Ureter (tissue), 1 donor: ENCODE data around the gene PTPRA. TPM values are rescaled to one million over a fixed set of nuclear protein-coding genes. Genes with fewer than 3 reads are reported as not detected.

ENCODE experiments used
- DNase-seq: peaks from one replicate; pipeline ENCODE4 v3.0.0-alpha.2; 2020; ENCODE audit warnings: low spot score
- total RNA-seq: library from RNA; stranded (reverse); gene quantifications from one replicate; pipeline ENCODE4 v1.2.4, GENCODE V29; 2023
- donor health status: DM: yes; HTN: yes; CAD: no.

PTPRA gene
- total RNA-seq, 1 donor from 2014 or later = 79.5 TPM

- DNase-seq = no peak
Measured at GRCh38 chr20:2922957-2923356, 49.7 kb downstream of the PTPRA start.

- no peak for DNase-seq
Measured at GRCh38 chr20:2930538-2930937, 57.3 kb downstream of the PTPRA start.

- DNase-seq = no peak
Measured at GRCh38 chr20:2932498-2932897, 59.2 kb downstream of the PTPRA start.

GRCh38 chr20:2937902-2938301, 64.6 kb downstream of the PTPRA start:
- no peak for DNase-seq

- no peak for DNase-seq
Measured at GRCh38 chr20:2942439-2942838, 69.2 kb downstream of the PTPRA start.

GRCh38 chr20:2946988-2947961, 74.0 kb downstream of the PTPRA start:
- DNase-seq = no peak

DNA sequence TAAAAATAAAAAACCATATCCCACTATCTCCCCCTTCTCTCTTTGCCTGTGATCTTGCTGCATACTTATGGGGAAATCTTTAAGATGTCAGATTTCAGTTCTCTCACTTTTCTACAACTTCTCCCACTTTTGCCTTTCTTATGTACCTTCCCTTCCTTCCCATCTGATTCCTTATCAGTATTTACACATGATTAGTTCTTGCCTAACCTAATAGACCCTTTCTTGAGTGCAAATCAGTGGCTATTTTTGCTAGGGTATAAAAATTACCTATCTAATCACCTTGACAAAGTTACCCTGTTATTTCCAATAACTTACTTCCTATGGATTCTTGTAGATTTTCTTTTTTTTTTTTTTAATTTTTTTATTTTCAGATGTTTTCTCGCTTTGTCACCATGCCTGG, 75.7 kb downstream of the PTPRA start:
- DNase-seq = no peak

- no peak for DNase-seq
Measured at GRCh38 chr20:2952766-2953165, 79.5 kb downstream of the PTPRA start.

DNA sequence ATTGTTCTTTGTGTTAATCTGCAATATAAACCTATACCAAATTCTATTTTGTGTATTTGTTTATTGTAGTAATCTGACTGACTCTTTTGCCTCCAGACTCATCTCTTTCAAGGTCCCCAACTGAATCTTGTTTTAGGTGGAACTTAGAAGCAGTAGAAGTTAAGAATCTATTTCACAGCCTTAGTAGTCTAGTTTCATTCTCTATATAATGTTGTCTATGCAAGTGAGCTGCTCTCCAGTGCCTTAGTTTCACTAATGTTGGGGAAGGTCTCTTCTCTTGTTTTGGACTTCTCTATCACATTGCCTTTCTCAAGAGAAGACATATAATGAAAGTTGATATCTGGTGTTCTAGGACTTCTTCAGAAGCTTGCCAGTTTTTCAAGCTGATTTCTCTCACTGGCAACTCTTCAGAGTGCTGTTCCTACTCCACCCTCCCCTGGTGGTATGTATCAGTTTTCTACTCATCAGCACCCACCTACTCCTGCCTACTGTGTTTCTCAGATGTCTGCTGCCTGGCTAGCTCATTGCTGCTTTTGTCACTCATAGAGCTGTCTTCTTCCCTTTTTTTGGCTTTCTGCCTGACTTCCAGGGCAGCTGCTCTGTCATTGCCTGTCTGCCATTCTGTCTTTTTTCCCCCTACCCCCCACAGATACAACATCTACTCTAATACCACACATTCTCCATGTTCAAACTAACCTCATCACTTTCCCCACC, 82.1 kb downstream of the PTPRA start:
- no peak for DNase-seq

- no peak for DNase-seq
Measured at GRCh38 chr20:2956480-2956879, 83.2 kb downstream of the PTPRA start.

DNA sequence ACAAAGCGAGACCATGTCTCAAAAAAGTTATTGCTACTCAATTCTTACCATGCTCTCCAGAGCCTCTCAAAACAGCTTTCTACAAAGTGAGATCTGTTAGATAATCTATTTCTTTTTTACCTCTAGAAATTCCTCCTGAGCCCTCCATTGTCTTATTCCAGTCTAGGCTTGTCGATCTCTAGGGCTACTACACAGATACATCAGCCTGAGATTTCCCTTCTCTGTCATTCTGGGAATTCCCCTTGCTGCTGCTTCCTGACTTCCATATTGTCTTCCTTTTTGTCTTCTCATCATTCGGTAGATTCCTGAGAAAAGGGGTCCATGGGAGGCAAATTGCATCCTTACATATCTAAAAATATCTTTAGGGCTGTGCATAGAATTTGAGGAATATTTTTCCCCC, 94.6 kb downstream of the PTPRA start:
- DNase-seq = no peak

DNA sequence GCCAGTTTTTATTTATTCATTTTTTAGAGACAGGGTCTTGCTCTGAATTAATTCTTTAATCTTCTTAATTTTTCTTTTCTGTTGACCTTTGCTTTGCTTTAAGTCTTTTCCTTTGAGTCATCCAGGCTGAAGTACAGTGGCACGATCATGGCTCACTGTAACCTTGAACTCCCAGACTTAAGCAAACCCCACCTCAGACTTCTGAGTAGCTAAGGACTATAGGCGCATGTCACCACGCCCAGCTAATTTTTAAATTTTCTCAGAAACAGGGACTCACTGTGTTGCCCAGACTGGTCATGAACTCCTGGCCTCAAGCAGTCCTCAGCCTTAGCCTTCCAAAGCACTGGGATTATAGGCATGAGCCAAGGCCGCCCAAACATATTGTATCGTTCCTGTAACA, 98.8 kb downstream of the PTPRA start:
- DNase-seq = no peak

- no peak for DNase-seq
Measured at GRCh38 chr20:2973574-2973973, 100.3 kb downstream of the PTPRA start.

- no peak for DNase-seq
Measured at GRCh38 chr20:2978519-2978918, 105.2 kb downstream of the PTPRA start.

GRCh38 chr20:2981646-2982045, 108.4 kb downstream of the PTPRA start:
- no peak for DNase-seq

- DNase-seq = no peak
Measured at GRCh38 chr20:2983508-2983907, 110.2 kb downstream of the PTPRA start.

- DNase-seq = no peak
Measured at GRCh38 chr20:2984028-2984501, 110.8 kb downstream of the PTPRA start.

GRCh38 chr20:2984956-2985661, 111.8 kb downstream of the PTPRA start:
- DNase-seq = no peak

- no peak for DNase-seq
Measured at GRCh38 chr20:2986466-2986865, 113.2 kb downstream of the PTPRA start.

DNA sequence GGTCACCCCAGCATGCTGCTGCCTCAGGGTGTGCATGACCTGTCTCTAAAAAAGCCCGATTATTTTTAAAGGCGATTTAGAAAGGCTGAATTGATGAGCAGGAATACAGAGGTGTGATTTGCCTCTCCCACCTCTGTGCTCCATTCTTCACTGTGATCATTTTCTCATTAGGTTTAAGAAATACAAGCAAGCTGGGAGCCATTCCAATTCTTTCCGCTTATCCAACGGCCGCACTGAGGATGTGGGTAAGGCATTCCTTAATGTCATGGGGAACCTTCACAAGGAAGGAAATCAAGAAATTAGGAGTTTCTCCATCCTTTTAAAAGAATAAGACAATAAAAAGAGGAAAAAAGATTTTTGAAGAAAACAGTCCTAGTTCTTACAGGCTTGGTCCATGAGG, 114.6 kb downstream of the PTPRA start:
- DNase-seq = no peak

DNA sequence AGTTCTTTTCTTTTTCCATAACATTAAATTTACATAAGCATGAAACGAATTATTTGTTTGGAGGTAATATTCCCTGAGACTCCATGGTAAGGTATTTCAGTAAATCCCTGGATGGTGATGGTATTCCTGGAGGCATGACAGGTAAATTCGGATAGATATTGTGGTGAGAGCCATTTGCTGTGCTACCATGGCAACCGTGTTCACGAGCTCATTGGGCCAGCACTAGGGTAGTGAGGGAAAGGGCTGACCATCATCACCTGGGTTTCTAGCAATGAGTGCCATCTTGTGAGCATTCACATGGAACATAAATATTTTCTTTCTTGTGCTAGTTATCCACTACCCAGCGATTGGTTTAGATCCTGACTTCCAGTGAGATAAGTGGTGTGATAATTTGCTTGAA, 118.3 kb downstream of the PTPRA start:
- DNase-seq = no peak

DNA sequence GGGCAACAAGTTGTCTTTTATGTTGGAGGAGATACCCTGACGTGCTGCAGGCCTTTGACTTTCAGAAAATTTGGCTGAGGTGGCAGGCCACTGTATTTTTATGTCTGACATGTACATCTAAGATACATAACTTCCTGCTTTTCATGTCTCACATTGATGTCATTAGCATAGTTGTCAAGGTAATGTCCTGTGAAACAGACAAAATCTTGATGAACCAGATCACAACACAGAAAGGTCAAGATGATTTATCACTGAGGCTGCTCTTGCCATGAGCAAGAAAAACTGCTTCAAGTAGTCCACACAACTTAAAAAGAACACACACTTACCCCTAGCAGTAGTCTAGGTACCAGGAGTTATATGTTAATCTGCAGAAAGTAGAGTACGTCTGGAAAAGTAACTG, 120.0 kb downstream of the PTPRA start:
- no peak for DNase-seq
